IMR-90 (cell line): ENCODE data around the gene LRRN2.

ENCODE experiments used
- CEBPB ChIP-seq: IDR thresholded peaks from 2 replicates; pipeline ENCODE4 v1.6.1; 2012; ENCODE audit warnings: low read depth, low read length, improper control_type of control experiment
- MAZ ChIP-seq: IDR thresholded peaks from 2 replicates; pipeline ENCODE4 v1.6.1; 2012; ENCODE audit warnings: low read depth, mild to moderate bottlenecking, low read length, improper control_type of control experiment, moderate library complexity, borderline replicate concordance
- MXI1 ChIP-seq: IDR thresholded peaks from 2 replicates; pipeline ENCODE4 v1.6.1; 2012; ENCODE audit warnings: low read depth, mild to moderate bottlenecking, low read length, moderate library complexity, borderline replicate concordance
- POLR2A ChIP-seq: IDR thresholded peaks from 2 replicates; pipeline ENCODE4 v1.6.1; 2012; ENCODE audit warnings: mild to moderate bottlenecking, low read depth, low read length
- RAD21 ChIP-seq: IDR thresholded peaks from 2 replicates; pipeline ENCODE4 v1.6.1; 2012; ENCODE audit warnings: low read length, improper control_type of control experiment
- SMC3 ChIP-seq: fragments of 150-350 bp; IDR thresholded peaks from 2 replicates; pipeline ENCODE4 v1.6.1; 2016; ENCODE audit warnings: low read depth, mild to moderate bottlenecking, antibody characterized with exemption, low read length, moderate library complexity
- TF ChIP-seq, protein P1 (sequence below): conservative IDR thresholded peaks from 2 replicates; pipeline ENCODE4 v1.5.1; 2012; ENCODE audit warnings: mild to moderate bottlenecking, low read depth, low read length, improper control_type of control experiment

DNA sequence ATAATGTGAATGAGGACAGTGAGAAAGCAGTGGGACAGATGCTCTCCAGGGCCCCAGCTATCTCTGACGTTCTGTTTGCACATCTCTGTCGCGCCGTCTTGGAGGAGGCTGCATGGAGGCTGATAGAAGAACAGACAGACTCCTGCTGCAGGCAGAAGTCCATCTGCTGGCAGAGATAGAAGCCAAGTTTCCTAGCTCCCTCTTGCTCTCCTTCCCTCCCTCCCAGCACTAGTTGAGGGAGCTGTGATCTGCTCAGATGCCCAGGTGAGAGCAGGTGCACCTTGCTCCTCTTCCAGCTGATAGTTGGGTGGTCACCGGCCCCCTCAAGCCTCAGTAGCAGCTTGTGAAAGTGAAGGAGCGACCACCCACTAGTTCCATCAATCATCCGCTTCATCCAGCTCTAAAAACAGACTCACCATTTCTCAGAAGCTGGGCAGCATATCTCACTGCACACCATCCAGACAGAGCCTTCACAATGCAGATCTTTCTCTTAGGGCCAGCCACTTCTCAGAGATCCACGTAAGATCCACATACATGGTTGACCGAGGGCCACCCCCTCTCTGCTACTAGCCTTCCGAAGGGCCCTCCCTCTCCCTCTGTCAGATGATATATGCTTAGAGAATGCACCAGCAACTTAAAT is 12.9 kb downstream of the LRRN2 start:
- TF ChIP-seq, protein P1, sequence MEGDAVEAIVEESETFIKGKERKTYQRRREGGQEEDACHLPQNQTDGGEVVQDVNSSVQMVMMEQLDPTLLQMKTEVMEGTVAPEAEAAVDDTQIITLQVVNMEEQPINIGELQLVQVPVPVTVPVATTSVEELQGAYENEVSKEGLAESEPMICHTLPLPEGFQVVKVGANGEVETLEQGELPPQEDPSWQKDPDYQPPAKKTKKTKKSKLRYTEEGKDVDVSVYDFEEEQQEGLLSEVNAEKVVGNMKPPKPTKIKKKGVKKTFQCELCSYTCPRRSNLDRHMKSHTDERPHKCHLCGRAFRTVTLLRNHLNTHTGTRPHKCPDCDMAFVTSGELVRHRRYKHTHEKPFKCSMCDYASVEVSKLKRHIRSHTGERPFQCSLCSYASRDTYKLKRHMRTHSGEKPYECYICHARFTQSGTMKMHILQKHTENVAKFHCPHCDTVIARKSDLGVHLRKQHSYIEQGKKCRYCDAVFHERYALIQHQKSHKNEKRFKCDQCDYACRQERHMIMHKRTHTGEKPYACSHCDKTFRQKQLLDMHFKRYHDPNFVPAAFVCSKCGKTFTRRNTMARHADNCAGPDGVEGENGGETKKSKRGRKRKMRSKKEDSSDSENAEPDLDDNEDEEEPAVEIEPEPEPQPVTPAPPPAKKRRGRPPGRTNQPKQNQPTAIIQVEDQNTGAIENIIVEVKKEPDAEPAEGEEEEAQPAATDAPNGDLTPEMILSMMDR: no peak
- no peak for TF ChIP-seq POLR2A
- no peak for TF ChIP-seq MAZ
- TF ChIP-seq CEBPB: no peak
- no peak for TF ChIP-seq SMC3
- TF ChIP-seq MXI1: no peak
- TF ChIP-seq RAD21: no peak
